K562 (cell line): Measurements from ENCODE around the gene CATSPER1. TPM values are rescaled to one million over a fixed set of nuclear protein-coding genes. Genes with fewer than 3 reads are reported as not detected.

ENCODE experiments used
- NEUROD1 ChIP-seq: fragments of 150-350 bp; IDR thresholded peaks from 2 replicates; pipeline ENCODE4 v1.6.1; 2014; ENCODE audit warnings: borderline replicate concordance, low read length, low read depth; ENCODE audit not compliant: partially characterized antibody
- NFRKB ChIP-seq: fragments of 450-650 bp; IDR thresholded peaks from 2 replicates; pipeline ENCODE4 v1.6.1; 2016; ENCODE audit warnings: low read depth
- RBM14 ChIP-seq: fragments of 200-400 bp; formaldehyde crosslinking; IDR thresholded peaks from 2 replicates; pipeline ENCODE4 v1.6.1; 2018; ENCODE audit warnings: low read depth, mild to moderate bottlenecking, low read length, moderate library complexity, borderline replicate concordance; ENCODE audit not compliant: insufficient read depth
- TAF1 ChIP-seq: IDR thresholded peaks from 2 replicates; pipeline ENCODE4 v1.6.1; 2011; ENCODE audit warnings: mild to moderate bottlenecking, low read length, moderate library complexity; ENCODE audit not compliant: insufficient read depth, control insufficient read depth, severe bottlenecking; ENCODE audit errors: extremely low read depth
- ZZZ3 ChIP-seq: fragments of 450-650 bp; IDR thresholded peaks from 2 replicates; pipeline ENCODE4 v1.6.1; 2016; ENCODE audit warnings: antibody characterized with exemption, mild to moderate bottlenecking, moderate library complexity
- polyA plus RNA-seq, 8 experiments: library from polyadenylated mRNA; depleted of rRNA in 4 of 8; stranded (reverse) in 5 of 8; unstranded in 3 of 8; fragments of >200 nt; fragmentation: Nextera tagmentation in 2 of 8; fragmentation: Illumina TruSeq in 1 of 8; extraction: Ambion mirVana in 2 of 8; extraction: Trizol in 1 of 8; gene quantifications; 2 replicates each; pipeline versions ENCODE4 v1.2.1 to v1.2.3, GENCODE V29; 2011 to 2014; ENCODE audit warnings: inconsistent platforms in 1 of 8, missing spikeins in 1 of 8
- total RNA-seq, 7 experiments: library from RNA; depleted of rRNA in 6 of 7; stranded (reverse); fragments of >200 nt in 6 of 7; fragmentation: Illumina TruSeq in 2 of 7; extraction: Trizol in 2 of 7; gene quantifications; 2 replicates each; pipeline versions ENCODE4 v1.2.1 to v1.2.3, GENCODE V29; 2011 to 2021; ENCODE audit warnings: low replicate concordance in 1 of 7
- TF ChIP-seq, protein P1 (sequence below), 2 experiments: fragments of 450-650 bp in 1 of 2; sonication (generic) in 1 of 2; formaldehyde crosslinking in 1 of 2; IDR thresholded peaks; 2 replicates each; pipeline versions ENCODE4 v1.7.1 to v1.9.0; 2016 to 2022; ENCODE audit warnings: inconsistent platforms in 1 of 2, mild to moderate bottlenecking in 1 of 2, missing genetic modification reagents in 1 of 2
- TF ChIP-seq, protein P2 (sequence below): fragments of 450-650 bp; IDR thresholded peaks from 2 replicates; pipeline ENCODE4 v1.6.1; 2016; ENCODE audit warnings: low read depth, mild to moderate bottlenecking, moderate library complexity
- TF ChIP-seq, protein P3 (sequence below): fragments of 250-450 bp; sonication (Bioruptor Pico); IDR thresholded peaks from 2 replicates; pipeline ENCODE4 v1.4.0; 2020; ENCODE audit warnings: mild to moderate bottlenecking, moderate library complexity
- TF ChIP-seq, protein P4 (sequence below): fragments of 450-650 bp; IDR thresholded peaks from 2 replicates; pipeline ENCODE4 v1.6.1; 2018; ENCODE audit not compliant: partially characterized antibody

Gene CATSPER1
- total and polyA plus RNA-seq, 9 of the 15 experiments (the other 6 are each of a cell fraction or from before 2014, with no cell fraction given): 0.21 to 3.3 (median 0.76) TPM

DNA sequence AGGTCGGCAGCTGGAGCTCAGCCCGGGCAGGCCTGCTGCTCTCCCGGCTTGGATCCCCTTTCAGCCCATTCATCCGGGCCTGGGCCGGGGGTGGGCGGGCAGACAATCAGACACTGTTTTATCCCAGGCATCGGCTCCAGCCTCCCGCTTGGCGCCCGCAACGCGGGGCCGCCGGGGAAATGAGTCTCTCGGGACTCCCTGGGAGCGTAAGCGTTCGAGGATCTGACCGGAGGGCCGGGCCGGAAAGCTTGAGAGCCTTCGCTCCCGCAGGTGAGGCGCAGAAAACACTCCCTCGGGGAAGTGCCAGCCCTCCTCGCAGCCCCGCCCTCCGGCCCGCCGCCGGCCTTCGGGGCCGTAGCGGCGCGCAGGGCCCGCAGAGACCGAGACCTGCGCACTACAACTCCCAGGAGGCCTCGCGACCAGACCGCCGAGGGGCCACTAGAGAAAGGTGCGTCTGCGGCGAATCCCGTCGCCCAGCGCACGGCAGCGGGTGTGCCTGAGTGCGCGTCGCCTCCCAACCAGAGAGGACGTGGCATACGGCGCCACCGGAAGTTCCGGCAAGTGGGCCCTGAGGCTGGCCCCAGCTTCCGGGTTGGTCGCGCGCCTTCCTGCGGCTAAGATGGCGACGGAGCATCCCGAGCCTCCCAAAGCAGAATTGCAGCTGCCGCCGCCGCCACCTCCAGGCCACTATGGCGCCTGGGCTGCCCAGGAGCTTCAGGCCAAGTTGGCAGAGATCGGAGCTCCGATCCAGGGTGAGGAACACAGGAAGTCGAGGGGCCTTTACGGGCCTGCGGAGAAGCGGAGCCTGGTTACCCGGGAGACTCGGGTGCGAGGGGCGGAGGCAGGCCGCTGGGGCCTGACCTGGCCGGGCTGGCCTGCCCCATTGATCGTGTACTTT lies 25.7 kb upstream of the CATSPER1 start, which contains the start of gene SF3B2 (continued):
- TF ChIP-seq, protein P1, sequence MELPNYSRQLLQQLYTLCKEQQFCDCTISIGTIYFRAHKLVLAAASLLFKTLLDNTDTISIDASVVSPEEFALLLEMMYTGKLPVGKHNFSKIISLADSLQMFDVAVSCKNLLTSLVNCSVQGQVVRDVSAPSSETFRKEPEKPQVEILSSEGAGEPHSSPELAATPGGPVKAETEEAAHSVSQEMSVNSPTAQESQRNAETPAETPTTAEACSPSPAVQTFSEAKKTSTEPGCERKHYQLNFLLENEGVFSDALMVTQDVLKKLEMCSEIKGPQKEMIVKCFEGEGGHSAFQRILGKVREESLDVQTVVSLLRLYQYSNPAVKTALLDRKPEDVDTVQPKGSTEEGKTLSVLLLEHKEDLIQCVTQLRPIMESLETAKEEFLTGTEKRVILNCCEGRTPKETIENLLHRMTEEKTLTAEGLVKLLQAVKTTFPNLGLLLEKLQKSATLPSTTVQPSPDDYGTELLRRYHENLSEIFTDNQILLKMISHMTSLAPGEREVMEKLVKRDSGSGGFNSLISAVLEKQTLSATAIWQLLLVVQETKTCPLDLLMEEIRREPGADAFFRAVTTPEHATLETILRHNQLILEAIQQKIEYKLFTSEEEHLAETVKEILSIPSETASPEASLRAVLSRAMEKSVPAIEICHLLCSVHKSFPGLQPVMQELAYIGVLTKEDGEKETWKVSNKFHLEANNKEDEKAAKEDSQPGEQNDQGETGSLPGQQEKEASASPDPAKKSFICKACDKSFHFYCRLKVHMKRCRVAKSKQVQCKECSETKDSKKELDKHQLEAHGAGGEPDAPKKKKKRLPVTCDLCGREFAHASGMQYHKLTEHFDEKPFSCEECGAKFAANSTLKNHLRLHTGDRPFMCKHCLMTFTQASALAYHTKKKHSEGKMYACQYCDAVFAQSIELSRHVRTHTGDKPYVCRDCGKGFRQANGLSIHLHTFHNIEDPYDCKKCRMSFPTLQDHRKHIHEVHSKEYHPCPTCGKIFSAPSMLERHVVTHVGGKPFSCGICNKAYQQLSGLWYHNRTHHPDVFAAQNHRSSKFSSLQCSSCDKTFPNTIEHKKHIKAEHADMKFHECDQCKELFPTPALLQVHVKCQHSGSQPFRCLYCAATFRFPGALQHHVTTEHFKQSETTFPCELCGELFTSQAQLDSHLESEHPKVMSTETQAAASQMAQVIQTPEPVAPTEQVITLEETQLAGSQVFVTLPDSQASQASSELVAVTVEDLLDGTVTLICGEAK (IDR thresholded peaks at IDR 0.05): peak; percentile 98
- TF ChIP-seq, protein P1 (CRISPR knock-in tag; IDR thresholded peaks at IDR 0.05): no peak
- TF ChIP-seq, protein P2, sequence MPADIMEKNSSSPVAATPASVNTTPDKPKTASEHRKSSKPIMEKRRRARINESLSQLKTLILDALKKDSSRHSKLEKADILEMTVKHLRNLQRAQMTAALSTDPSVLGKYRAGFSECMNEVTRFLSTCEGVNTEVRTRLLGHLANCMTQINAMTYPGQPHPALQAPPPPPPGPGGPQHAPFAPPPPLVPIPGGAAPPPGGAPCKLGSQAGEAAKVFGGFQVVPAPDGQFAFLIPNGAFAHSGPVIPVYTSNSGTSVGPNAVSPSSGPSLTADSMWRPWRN: no peak
- peak; percentile 24 for TF ChIP-seq NEUROD1
- TF ChIP-seq, protein P3, sequence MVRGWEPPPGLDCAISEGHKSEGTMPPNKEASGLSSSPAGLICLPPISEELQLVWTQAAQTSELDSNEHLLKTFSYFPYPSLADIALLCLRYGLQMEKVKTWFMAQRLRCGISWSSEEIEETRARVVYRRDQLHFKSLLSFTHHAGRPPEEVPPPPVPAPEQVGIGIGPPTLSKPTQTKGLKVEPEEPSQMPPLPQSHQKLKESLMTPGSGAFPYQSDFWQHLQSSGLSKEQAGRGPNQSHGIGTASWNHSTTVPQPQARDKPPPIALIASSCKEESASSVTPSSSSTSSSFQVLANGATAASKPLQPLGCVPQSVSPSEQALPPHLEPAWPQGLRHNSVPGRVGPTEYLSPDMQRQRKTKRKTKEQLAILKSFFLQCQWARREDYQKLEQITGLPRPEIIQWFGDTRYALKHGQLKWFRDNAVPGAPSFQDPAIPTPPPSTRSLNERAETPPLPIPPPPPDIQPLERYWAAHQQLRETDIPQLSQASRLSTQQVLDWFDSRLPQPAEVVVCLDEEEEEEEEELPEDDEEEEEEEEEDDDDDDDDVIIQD (CRISPR knock-in tag): no peak
- 0 out of 2 replicates have a peak, but pooled peaks have one; percentile 10 for TF ChIP-seq RBM14
- peak; percentile 92 for TF ChIP-seq NFRKB
- peak; percentile 91 for TF ChIP-seq TAF1
- TF ChIP-seq ZZZ3: no peak
- TF ChIP-seq, protein P4, sequence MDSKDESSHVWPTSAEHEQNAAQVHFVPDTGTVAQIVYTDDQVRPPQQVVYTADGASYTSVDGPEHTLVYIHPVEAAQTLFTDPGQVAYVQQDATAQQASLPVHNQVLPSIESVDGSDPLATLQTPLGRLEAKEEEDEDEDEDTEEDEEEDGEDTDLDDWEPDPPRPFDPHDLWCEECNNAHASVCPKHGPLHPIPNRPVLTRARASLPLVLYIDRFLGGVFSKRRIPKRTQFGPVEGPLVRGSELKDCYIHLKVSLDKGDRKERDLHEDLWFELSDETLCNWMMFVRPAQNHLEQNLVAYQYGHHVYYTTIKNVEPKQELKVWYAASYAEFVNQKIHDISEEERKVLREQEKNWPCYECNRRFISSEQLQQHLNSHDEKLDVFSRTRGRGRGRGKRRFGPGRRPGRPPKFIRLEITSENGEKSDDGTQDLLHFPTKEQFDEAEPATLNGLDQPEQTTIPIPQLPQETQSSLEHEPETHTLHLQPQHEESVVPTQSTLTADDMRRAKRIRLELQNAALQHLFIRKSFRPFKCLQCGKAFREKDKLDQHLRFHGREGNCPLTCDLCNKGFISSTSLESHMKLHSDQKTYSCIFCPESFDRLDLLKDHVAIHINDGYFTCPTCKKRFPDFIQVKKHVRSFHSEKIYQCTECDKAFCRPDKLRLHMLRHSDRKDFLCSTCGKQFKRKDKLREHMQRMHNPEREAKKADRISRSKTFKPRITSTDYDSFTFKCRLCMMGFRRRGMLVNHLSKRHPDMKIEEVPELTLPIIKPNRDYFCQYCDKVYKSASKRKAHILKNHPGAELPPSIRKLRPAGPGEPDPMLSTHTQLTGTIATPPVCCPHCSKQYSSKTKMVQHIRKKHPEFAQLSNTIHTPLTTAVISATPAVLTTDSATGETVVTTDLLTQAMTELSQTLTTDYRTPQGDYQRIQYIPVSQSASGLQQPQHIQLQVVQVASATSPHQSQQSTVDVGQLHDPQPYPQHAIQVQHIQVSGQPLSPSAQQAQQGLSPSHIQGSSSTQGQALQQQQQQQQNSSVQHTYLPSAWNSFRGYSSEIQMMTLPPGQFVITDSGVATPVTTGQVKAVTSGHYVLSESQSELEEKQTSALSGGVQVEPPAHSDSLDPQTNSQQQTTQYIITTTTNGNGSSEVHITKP: peak; percentile 58
